NCI-H748 (cell line): ENCODE data around the gene TBC1D5.
"Not testable (repeated sequence)": the region's sequence is repeated elsewhere in the genome, so short reads cannot be mapped to it uniquely, and the experiment has no call there.

ENCODE experiments used
- DNase-seq: peaks from one replicate; lab custom pipeline; 2025; ENCODE audit not compliant: unreplicated experiment; lab: John Stamatoyannopoulos, UW

Gene TBC1D5

DNA sequence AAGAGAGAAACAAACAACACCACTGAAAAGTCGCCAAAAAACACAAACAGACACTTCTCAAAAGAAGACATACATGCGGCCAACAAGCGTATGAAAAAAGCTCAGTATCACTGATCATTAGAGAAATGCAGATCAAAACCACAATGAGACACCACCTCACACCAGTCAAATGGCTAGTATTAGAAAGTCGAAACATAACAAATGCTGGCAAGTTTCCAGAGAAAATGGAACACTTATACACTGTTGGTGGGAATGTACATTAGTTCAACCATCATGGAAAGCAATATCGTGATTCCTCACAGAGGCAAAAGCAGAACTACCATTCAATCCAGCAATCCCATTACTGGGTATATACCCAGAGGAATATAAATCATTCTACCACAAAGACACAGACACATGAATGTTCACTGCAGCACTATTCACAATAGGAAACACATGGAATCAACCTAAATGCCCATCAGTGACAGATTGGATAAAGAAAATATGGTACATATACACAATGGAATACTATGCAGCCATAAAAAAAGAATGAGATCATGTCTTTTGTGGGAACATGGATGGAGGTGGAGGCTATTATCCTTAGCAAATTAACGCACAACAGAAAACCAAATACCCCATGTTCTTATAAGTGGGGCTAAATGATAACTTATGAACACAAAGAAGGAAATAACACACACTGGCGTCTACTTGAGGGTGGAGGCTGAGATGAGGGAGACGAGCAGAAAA is 93.6 kb downstream of the TBC1D5 start:
- DNase-seq, result not testable (repeated sequence)

DNA sequence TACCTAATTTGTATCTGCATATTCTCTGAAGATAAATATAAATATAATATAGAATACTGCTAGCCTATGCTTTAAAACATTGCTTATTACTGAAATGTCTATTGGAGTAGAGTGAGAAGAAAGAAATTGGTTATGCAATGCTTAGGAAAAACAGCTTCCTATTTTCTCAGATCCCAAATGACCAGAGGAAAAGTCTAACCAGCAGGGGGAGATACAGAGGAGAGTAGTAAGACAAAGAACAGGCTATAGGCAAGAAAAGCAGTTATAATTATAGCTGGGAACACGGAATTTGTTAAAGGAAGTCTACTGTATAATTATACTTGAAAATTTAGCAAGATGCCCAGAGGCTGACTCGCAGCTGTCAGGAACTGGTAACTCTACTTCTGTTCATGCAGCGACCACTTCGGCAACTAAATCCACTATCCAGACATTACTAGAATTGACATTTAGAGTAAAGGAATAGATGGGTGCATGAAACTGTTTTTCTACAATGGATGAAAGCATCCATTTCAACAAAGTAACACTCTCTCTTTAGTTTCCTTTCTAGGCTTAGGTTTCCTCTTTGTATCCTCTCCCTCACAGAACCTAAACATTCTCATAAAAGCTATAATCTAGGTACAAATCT is 97.2 kb downstream of the TBC1D5 start:
- peak; percentile 64 for DNase-seq

DNA sequence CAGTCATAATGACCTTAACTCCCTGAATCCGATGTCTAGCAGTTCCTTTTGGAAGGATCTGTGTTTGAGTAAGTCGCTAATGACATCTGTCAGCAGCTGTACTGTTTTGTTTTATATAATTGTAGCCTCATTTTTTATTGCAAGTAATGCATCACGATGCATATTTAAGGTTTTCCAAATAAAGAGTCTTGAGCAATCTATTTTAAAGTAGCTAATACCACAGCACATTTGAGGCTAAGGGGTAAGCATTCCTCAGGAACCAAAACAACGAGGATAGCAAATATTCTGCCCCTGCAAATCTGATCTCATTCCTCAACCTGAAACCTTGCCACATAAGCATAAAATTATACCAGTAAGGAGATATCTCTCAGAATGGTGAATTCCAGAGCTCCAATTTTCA is 98.7 kb downstream of the TBC1D5 start:
- DNase-seq, result no peak

DNA sequence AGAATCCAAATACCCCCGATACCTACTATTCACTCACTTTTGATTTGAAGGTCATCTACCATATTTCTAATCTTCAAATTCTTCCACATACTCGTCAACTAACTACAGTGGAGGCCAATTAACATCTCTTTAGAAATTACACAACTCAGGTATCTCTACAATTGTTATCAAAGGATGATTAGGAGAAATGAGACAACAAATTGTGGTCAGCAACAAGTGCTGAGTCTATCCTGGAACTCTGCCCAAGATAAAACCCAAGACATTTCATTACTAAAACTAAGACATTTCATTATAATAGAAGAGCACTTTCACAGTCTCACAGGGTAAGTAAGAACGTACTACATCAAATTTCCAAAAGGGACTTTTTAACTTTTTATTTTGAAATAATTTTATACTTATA is 100.0 kb downstream of the TBC1D5 start:
- no peak for DNase-seq

DNA sequence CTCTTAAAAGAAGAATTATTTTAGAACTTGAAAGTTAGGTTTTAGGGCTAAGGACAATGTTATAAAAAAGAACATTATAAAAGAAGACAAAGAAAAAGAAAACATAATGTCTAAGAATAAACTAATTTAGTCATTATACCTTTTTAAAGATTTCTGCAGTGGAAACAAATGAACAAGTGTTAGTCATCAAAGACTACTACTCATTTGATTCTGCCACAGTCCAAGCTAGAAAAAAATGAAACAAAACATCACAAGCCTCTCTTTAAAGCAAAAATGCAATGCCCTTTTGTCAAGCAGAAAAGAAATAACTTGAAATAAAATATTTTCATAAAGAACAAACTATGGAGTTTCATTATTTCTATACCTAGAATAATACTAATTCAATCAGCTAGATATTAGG is 102.0 kb downstream of the TBC1D5 start:
- DNase-seq, result no peak

DNA sequence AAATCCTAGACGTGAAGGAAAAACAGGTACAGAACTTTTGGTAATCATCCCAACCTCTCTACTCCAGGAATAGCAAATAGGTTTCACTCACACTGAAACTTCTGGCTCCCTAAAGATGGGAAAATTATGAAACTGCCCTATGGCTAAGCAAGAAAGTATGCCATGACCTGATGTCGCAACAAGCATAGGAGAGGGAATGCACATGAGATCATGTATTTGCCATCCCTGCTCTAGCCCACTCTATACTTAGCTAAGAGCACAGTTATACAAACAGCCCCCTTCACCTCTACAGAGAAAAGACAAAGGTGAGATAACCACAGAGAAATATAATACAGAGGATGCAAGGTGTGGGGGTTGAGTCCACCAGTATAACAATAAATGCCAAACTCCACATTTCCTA is 102.7 kb downstream of the TBC1D5 start:
- peak; percentile 13 for DNase-seq

DNA sequence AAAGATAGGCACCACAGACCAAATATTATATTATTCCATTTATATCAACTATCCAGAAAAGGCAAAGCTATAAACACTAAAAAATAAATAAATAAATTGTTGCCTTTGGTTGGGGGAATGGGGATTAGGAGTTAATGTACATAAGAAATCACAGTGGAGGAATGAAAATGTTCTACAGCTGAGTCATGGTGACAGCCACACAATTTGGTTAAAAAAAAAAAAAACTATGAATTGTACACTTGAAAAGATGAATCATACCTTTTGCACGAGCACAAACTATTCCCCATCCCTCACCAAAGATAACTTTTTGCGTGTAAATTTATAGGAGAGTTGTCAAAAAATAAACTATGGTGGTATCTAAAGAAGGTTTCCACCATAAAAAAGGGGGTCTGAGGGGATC is 103.2 kb downstream of the TBC1D5 start:
- DNase-seq, result no peak

DNA sequence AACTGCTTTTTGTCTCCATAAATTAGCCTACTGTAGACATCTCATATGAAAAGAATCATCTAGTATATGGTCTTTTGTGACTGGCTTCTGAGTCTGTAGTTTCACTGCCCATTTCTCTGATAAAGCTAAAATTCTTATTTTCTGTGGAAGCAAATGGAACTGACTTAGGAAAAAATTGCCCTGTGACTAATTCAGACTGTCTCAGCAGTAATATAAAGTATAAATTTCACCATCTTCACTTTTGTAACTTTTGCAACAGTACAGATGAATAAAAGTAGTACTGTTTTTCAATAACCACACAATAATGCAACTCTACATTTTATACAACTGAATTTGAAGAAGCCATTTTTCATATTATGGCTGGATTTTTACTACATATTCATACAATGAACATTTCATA is 104.1 kb downstream of the TBC1D5 start:
- DNase-seq, result no peak

DNA sequence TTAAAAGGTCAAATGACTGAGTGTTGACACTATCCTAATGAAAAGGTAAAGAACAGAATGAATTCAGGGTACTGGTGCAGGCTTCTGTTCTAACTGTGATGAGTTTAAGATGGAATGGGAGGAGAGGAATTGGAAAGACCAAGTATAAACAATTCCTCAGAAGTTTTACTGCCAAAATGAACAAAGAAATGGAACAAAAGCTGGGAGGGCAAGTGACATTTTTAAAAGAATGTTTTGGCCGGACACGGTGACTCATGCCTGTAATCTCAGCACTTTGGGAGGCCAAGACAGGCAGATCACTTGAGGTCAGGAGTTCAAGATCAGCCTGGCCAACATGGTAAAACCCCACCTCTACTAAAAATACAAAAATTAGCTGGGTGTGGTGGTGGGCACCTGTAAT is 106.8 kb downstream of the TBC1D5 start:
- DNase-seq, result not testable (repeated sequence)

DNA sequence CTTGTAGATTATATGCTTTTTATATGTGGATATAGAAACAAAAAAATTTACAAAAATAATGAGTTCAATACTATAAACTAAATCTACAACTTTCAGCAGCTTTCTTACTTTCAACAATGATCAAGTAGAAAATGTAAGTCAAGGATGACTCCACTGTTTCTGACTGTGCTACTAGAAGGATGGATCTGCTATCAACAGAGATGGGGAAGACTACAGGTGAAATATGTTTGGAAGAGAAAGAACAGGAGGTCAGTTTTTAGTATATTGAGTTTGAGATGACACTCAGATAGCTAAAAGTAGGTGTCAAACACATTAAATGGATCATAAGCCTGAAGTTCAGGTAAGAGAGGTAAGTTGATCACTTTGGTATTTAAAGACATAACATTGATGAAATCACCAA is 107.5 kb downstream of the TBC1D5 start:
- no peak for DNase-seq

DNA sequence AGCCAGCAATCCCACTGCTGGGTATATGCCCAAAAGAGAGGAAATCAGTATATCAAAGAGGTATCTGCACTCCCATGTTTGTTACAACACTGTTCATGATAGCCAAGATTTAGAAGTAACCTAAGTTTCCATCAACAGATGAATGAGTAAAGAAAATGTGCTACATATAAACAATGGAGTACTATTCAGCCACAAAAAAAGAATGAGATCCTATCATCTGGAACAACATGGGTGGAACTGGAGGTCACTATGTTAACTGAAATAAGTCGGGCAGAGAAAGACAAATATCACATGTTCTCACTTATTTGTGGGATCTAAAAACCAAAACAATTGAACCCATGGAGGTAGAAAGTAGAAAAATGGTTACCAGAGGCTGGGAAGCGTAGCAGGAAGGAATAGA is 108.2 kb downstream of the TBC1D5 start:
- no peak for DNase-seq

DNA sequence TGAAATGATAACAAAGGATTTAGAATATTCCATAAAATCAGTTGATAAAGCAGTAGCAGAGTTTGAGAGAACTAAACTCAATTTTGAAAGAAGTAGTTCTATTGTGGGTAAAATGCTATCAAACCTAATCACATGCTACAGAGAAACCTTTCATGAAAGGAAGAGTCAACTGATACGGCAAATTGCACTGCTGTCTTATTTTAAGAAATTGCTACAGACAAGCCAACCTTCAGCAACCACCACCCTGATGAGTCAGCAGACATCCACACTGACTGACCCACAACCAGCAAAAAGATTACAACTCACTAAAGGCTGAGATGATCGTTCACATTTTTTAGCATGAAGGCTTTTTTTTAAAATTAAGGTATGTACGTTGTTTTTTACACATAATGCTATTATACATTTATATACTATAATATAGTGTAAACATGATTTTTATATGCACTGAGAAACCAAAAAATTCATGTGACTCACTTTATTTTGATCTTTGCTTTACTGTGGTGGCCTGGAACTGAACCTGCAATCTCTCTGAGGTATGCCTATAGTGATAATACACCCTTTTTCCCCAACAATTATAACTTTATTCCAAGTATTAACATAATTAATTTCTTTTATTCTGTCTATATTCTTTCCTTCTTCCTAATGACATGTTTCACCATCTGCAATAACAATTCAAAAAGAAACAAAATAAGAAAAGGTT is 109.9 kb downstream of the TBC1D5 start:
- DNase-seq, result no peak

DNA sequence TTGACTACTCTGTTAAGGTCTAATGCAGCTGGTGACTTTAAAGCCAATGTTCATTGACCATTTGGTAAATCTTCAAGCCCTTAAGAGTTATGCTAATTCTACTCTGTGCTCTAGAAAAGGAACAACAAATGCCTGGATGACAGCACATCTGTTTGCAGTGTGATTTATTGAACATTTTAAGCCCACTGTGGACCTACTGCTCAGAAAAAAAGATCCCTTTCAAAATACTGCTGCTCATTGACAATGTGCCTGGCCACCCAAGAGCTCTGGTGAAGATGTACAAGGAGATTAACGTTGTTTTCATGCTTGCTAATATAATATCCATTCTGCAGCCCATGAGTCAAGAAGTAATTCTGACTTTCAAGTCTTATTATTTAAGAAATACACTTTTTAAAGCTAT is 110.8 kb downstream of the TBC1D5 start:
- no peak for DNase-seq

DNA sequence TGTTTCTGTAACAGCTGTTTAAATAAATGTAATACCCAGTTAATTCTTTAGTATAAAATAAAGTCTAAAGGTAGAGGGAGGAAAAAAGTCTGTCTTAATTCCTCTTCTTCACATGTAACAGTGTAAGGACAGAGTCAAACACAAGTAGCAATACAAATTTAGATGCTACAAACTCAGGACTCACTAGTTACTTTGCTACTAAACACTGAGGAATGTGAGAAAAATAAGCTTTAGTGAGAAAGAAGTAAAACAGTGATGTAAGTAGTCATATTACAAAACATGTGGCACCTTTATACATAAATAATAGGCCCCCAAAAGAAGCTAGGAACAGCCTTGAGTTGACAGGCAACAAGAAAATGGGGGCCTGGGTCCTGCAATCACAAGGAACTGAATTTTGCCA is 113.0 kb downstream of the TBC1D5 start:
- DNase-seq, result no peak

DNA sequence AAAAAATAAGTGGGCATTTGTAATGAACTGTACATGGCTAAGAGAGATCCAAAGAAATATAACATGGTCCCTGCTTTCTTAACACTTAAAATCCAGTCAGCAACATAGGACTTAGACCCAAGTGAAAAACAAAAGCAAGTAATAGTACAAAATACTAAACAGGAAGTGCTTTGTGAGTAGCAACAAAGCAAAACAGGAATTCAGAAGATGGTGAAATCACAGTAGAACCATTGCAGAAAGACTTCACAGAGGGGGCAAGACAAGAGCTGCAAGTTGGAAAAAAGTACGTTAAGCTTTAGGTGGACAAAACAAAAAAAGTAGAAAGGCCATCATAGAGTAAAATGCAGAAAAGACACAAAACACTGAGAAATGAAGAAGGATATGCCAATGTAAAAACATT is 116.0 kb downstream of the TBC1D5 start:
- no peak for DNase-seq

DNA sequence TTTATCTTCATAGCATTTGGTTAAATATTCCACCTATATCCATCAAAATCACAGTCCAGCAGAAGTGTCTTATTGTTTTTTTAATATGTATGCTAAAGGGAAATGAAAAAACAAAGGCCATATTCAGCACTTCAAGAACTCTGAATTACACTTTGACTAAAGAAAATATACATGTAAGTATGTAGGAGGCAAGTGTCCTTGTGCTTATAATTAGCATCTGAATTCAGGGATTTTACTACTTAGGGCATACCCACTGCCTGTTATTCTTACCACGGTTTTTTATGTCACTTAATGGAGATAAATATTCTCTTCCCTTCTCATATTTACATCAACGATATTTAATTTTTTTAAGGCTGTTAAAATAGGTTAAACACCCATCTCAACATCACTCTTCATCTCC is 117.3 kb downstream of the TBC1D5 start:
- DNase-seq, result no peak

DNA sequence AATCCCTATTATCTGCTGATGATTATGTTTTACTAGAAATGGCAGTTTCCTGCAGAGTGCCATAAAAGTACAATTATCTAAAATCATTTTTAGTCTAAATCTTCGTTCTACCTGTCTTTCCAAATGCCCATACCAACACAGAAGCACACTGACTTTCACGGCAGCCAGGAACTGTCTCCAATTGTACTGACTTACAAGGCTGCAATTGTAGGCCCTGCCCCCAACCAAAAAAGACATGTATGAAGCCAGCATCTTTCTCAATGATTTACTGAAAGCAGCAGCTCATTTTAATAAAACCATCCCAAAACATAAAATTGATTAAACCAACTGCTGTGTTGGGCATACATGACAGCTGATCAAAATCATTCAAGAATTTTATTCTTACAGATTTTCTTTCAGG is 119.0 kb downstream of the TBC1D5 start:
- no peak for DNase-seq

DNA sequence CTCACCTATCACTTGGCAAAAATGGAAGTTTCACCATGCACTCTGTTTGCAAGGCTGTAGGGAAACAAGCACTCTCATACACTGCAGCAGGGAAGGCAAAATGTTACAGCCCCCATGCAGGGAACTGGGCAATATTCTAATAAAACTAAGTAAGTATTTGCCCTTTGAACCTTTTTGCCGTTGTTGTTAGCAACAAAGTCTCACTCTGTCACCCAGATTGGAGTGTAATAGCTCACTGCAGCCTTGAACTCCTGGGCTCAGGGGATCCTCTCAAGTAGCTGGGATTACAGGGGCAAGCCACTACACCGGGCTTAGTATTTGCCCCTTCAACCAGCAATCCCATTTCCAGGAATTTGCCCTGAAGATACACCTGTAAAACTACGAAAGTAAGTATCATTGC is 122.5 kb downstream of the TBC1D5 start:
- DNase-seq, result no peak

DNA sequence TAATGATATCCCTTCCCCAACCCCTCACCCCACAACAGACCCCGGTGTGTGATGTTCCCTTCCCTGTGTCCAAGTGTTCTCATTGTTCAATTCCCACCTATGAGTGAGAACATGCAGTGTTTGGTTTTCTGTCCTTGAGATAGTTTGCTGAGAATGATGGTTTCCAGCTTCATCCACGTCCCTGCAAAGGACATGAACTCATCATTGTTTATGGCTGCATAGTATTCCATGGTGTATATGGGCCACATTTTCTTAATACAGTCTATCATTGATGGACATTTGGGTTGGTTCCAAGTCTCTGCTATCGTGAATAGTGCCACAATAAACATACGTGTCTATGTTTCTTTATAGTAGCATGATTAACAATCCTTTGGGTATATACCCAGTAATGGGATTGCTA is 129.4 kb downstream of the TBC1D5 start:
- DNase-seq, result not testable (repeated sequence)

DNA sequence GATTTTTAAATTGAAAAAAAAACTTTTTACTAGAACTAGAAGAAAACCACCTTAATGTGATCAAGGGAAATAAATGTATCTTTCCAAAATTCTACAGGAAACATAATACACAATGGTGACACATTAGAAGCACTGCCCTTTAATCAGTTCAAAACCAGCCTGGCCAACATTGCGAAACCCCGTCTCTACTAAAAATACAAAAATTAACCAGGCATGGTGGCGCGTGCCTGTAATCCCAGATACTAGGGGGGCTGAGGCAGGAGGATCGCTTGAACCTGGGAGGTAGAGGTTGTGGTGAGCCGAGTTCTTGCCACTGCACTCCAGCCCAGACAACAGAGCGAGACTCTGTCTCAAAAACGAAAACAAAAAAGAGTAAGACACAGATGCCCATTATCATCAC is 134.5 kb downstream of the TBC1D5 start:
- DNase-seq, result no peak

DNA sequence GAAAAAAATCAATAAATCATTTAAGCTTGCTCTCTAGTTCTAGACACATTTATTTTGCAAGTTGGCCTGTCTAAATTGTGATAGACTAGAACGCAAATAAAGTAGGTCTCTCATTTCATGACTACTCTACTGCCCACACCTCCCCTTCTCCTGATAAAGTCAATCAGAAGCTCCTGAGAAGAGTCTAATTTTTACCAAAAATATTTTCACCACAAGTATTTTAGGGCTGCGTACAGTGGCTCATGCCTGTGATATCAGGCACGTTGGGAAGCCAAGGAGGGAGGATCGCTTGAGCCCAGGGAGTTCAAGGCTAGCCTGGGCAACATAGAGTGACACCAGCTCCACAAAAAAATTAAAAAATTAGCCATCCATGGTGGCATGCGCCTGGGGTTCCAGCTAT is 136.5 kb downstream of the TBC1D5 start:
- no peak for DNase-seq

DNA sequence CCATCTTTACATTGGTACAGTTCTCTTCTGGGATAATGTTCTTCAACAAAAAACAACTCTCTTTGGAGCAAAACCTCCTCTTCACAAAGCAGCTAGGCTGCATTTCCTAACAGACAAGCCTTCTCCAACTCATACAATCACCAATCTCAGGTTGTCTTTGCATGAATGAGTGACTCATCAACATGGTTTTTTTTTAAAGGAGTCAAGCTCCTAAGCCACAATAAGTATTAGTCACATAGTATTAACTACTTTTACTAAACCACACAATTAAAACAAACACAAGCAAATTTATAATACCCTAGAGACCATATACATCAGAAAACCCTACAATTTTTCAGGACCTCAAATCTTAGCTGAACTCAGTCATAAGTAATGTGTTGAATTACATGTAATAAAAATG is 137.4 kb downstream of the TBC1D5 start:
- DNase-seq, result no peak
